Endothelial cell of umbilical vein (primary cell): ENCODE results near the gene SLC39A13. TPM values are rescaled to one million over a fixed set of nuclear protein-coding genes. Genes with fewer than 3 reads are reported as not detected.

ENCODE experiments used
- BruUV-seq: library from RNA; stranded (reverse); fragments of 400-500 nt; replicated peaks from 2 replicates; lab custom pipeline; 2021; lab: Mats Ljungman, UMichigan
- CTCF ChIA-PET: fragments of 300-600, 350-600 bp; sonication (Branson Sonifier 250); formaldehyde crosslinking; loops from one replicate; lab custom pipeline; 2021; ENCODE audit warnings: antibody characterized with exemption, inconsistent platforms; lab: Charles Lee
- POLR2A ChIA-PET: fragments of 300-600, 350-600 bp; sonication (Branson Sonifier 250); formaldehyde crosslinking; loops from one replicate; lab custom pipeline; 2021; ENCODE audit warnings: antibody characterized with exemption, inconsistent platforms; lab: Charles Lee
- DNase-seq: peaks from one replicate; pipeline ENCODE4 v3.0.0-alpha.2; 2011; ENCODE audit warnings: low read depth, low spot score
- FAIRE-seq: peaks from 2 replicates; lab custom pipeline; 2011; peaks lifted over from hg19 to GRCh38; lab: Jason Lieb, UNC
- H2AFZ ChIP-seq: 2 replicates; pipeline ENCODE4 v1.6.0; 2012; ENCODE audit warnings: low read depth, low read length, control low read depth, inconsistent platforms
- H3K27ac ChIP-seq: 2 replicates; pipeline ENCODE4 v1.5.1; 2011; ENCODE audit warnings: low read depth, mild to moderate bottlenecking, control low read depth, low read length, moderate library complexity; ENCODE audit not compliant: insufficient read depth
- H3K27me3 ChIP-seq, 2 experiments: 2 replicates each; pipeline versions ENCODE4 v1.6.0 to v1.6.1; 2011; ENCODE audit warnings: low read length in 2 of 2, mixed read lengths in 1 of 2; ENCODE audit not compliant: control insufficient read depth in 2 of 2, insufficient read depth in 2 of 2
- H3K36me3 ChIP-seq, 2 experiments: 2 replicates in 1 of 2; 3 replicates in 1 of 2; pipeline ENCODE4 v1.5.1; 2011; ENCODE audit warnings: low read length in 2 of 2, mild to moderate bottlenecking in 1 of 2, moderate library complexity in 1 of 2; ENCODE audit not compliant: control insufficient read depth in 2 of 2, insufficient read depth in 2 of 2; ENCODE audit errors: extremely low read depth in 1 of 2
- H3K4me1 ChIP-seq: 3 replicates; pipeline ENCODE4 v1.5.1; 2011; ENCODE audit warnings: mild to moderate bottlenecking, low read length; ENCODE audit not compliant: control insufficient read depth, insufficient read depth; ENCODE audit errors: extremely low read depth
- H3K4me2 ChIP-seq: 2 replicates; pipeline ENCODE4 v1.6.1; 2011; ENCODE audit warnings: low read length, control low read depth, mixed read lengths; ENCODE audit not compliant: insufficient read depth
- H3K4me3 ChIP-seq, 3 experiments: fragments of 200-600 bp in 1 of 3; sonication (generic), shearing (Covaris generic) in 1 of 3; replicated peaks in 1 of 3; 2 replicates each; pipeline ENCODE4 v1.5.1; 2011 to 2016; ENCODE audit warnings: control low read depth in 3 of 3, low read length in 3 of 3, mild to moderate bottlenecking in 2 of 3, inconsistent platforms in 1 of 3, low read depth in 1 of 3, moderate library complexity in 1 of 3; ENCODE audit not compliant: insufficient read depth in 1 of 3
- H3K79me2 ChIP-seq: 2 replicates; pipeline ENCODE4 v1.6.0; 2012; ENCODE audit warnings: low read length, inconsistent platforms; ENCODE audit not compliant: control insufficient read depth, insufficient read depth
- H3K9ac ChIP-seq: replicated peaks from 2 replicates; pipeline ENCODE3; 2011; ENCODE audit warnings: low read length, control low read depth; ENCODE audit not compliant: insufficient read depth; ENCODE audit errors: extremely low read depth
- H3K9me1 ChIP-seq: replicated peaks from 3 replicates; pipeline ENCODE4 v1.6.0; 2011; ENCODE audit warnings: mild to moderate bottlenecking, low read length; ENCODE audit not compliant: control insufficient read depth, insufficient read depth; ENCODE audit errors: extremely low read depth
- H3K9me3 ChIP-seq: replicated peaks from 2 replicates; pipeline ENCODE4 v1.5.1; 2012; ENCODE audit warnings: low read length, inconsistent platforms; ENCODE audit not compliant: control insufficient read depth, insufficient read depth
- H4K20me1 ChIP-seq: replicated peaks from 2 replicates; pipeline ENCODE3; 2011; ENCODE audit warnings: mild to moderate bottlenecking, low read length; ENCODE audit not compliant: control insufficient read depth, insufficient read depth; ENCODE audit errors: extremely low read depth
- EZH2 ChIP-seq: IDR thresholded peaks from 2 replicates; pipeline ENCODE4 v1.6.1; 2012; ENCODE audit warnings: borderline replicate concordance, low read depth, mild to moderate bottlenecking, moderate library complexity, low read length, inconsistent platforms; ENCODE audit not compliant: severe bottlenecking
- FOS ChIP-seq: IDR thresholded peaks from 2 replicates; pipeline ENCODE4 v1.6.1; 2011; ENCODE audit warnings: mild to moderate bottlenecking, low read length, moderate library complexity, borderline replicate concordance; ENCODE audit not compliant: insufficient read depth
- GATA2 ChIP-seq: IDR thresholded peaks from 2 replicates; pipeline ENCODE4 v1.7.0; 2011; ENCODE audit warnings: low read depth, mild to moderate bottlenecking, moderate library complexity, mixed read lengths, low read length; ENCODE audit not compliant: insufficient read length, insufficient read depth
- JUN ChIP-seq: IDR thresholded peaks from 2 replicates; pipeline ENCODE4 v1.6.1; 2011; ENCODE audit warnings: borderline replicate concordance, low read depth; ENCODE audit not compliant: insufficient read length, insufficient read depth
- MYC ChIP-seq: IDR thresholded peaks from one replicate; pipeline ENCODE4 v1.6.1; 2011; ENCODE audit warnings: mild to moderate bottlenecking, low read depth, low read length
- POLR2A ChIP-seq: IDR thresholded peaks from 2 replicates; pipeline ENCODE4 v1.6.1; 2012; ENCODE audit warnings: low read depth, mild to moderate bottlenecking, control low read depth, low read length
- POLR2AphosphoS5 ChIP-seq: IDR thresholded peaks from 2 replicates; pipeline ENCODE4 v1.6.1; 2012; ENCODE audit warnings: low read depth, mild to moderate bottlenecking, control low read depth, low read length, moderate library complexity; ENCODE audit not compliant: insufficient read depth
- dilution Hi-C: fragments of 300-500 bp; cut with MboI; formaldehyde crosslinking; loops from one replicate; pipeline ENCODE4 v1.15.0; 2019; ENCODE audit warnings: low sequenced_read_pairs; ENCODE audit not compliant: extremely low pct_ligation_motif_present
- intact Hi-C: fragments of 100-400 bp; cut with micrococcal nuclease; formaldehyde crosslinking; loops from one replicate; pipeline ENCODE4 v1.10.0; 2022
- polyA plus RNA-seq, 4 experiments: library from polyadenylated mRNA; depleted of rRNA in 3 of 4; stranded (reverse) in 3 of 4; unstranded in 1 of 4; fragments of >200 nt; gene quantifications; 2 replicates each; pipeline versions ENCODE4 v1.2.1 to v1.2.3, GENCODE V29; 2011 to 2012; ENCODE audit warnings: missing spikeins in 1 of 4
- total RNA-seq: library from RNA; stranded (reverse); gene quantifications from 2 replicates; pipeline ENCODE4 v1.2.3, GENCODE V29; 2021
- TF ChIP-seq, protein P1 (sequence below), 2 donors: IDR thresholded peaks; 1 replicate in 1 of 2; 2 replicates in 1 of 2; pipeline ENCODE4 v1.5.1; 2011; ENCODE audit warnings: low read length in 2 of 2, mild to moderate bottlenecking in 2 of 2, moderate library complexity in 2 of 2, control low read depth in 1 of 2, inconsistent platforms in 1 of 2, low read depth in 1 of 2; ENCODE audit not compliant: insufficient read depth in 1 of 2; ENCODE audit errors: extremely low read depth in 1 of 2
- TF ChIP-seq, protein P2 (sequence below): IDR thresholded peaks from 2 replicates; pipeline ENCODE4 v1.6.1; 2011; ENCODE audit not compliant: insufficient read depth, insufficient read length

The SLC39A13 gene
- total and polyA plus RNA-seq, 2 donors (not counting 3 experiments of a cell fraction or from before 2014, with no cell fraction given): 91.9 to 94.3 TPM

DNA sequence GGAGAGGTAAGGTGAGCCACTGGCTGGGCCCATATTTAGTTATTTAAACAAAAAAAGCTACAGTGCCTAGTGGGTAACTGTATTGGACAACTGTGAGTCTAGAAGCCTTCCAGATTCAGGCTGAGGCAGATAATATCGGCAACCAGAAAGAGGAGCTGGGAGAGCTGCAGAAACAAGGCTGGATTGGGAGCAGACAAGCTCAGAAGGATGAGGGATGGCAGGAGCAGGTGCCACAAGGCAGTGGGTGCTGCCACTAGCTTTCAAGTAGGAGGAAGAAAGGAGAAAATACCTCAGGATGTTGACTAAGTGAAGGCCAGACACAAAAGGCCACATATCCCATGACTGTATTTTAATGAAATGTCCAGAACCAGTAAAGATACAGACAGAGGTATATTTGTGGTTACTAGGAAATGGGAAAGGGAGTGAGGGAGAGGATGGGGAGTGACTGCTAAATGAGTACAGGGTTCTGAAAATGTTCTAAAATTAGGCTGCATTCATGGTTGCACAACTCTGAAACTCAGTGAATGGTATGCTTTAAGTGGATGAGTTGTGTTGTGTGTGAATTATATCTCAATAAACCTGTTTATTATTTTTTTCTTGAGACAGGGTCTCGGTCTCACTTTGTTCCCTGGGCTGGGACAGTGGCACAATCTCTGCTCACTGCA lies 52.3 kb downstream of the SLC39A13 start:
- ChIA-PET CTCF (interaction anchor here (0.8 to 2.1 kb wide), 2 partner anchors 17 to 86 kb away, joined by 3 to 4 read pairs; no protein-coding TSS in a partner anchor), POLR2A (no interaction called here)
- H3K36me3 ChIP-seq: peaks cover 0 to 5% of the 10 kb centered on the region in 2 experiments
- H3K9ac ChIP-seq: no peak overlapping the region
- no TSS peak for BruUV-seq
- H3K27ac ChIP-seq: peak overlapping the region; percentile 16
- no peaks in the 10 kb centered on the region for H4K20me1 ChIP-seq
- no peak overlapping the region for H2AFZ ChIP-seq
- H3K9me3 ChIP-seq: no peaks in the 10 kb centered on the region
- peaks cover 10% of the 10 kb centered on the region for H3K4me1 ChIP-seq
- DNase-seq (no peak), FAIRE-seq (no peak)
- H3K4me3 ChIP-seq: no peak overlapping the region
- dilution Hi-C loops: no loop called here
- no peak overlapping the region for H3K4me2 ChIP-seq
- H3K27me3 ChIP-seq: no peaks in the 10 kb centered on the region
- H3K79me2 ChIP-seq: peaks cover 12% of the 10 kb centered on the region
- H3K9me1 ChIP-seq: no peaks in the 10 kb centered on the region
- TF ChIP-seq GATA2: no peak
- no peak for TF ChIP-seq POLR2A
- TF ChIP-seq, protein P1, sequence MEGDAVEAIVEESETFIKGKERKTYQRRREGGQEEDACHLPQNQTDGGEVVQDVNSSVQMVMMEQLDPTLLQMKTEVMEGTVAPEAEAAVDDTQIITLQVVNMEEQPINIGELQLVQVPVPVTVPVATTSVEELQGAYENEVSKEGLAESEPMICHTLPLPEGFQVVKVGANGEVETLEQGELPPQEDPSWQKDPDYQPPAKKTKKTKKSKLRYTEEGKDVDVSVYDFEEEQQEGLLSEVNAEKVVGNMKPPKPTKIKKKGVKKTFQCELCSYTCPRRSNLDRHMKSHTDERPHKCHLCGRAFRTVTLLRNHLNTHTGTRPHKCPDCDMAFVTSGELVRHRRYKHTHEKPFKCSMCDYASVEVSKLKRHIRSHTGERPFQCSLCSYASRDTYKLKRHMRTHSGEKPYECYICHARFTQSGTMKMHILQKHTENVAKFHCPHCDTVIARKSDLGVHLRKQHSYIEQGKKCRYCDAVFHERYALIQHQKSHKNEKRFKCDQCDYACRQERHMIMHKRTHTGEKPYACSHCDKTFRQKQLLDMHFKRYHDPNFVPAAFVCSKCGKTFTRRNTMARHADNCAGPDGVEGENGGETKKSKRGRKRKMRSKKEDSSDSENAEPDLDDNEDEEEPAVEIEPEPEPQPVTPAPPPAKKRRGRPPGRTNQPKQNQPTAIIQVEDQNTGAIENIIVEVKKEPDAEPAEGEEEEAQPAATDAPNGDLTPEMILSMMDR (IDR thresholded peaks at IDR 0.05; ENCODE audit: extremely low read depth in 1 of 2, insufficient read depth in 1 of 2, low read depth in 1 of 2, low read length in 2 of 2): no peak
- TF ChIP-seq JUN: no peak
- no peak for TF ChIP-seq EZH2
- TF ChIP-seq POLR2AphosphoS5: no peak
- TF ChIP-seq FOS: no peak
- no peak for TF ChIP-seq MYC
- TF ChIP-seq, protein P2, sequence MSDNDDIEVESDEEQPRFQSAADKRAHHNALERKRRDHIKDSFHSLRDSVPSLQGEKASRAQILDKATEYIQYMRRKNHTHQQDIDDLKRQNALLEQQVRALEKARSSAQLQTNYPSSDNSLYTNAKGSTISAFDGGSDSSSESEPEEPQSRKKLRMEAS: no peak
- intact Hi-C loops: no loop called here
